Smooth muscle cell of the coronary artery (primary cell): ENCODE results near the gene PRPH. TPM values are rescaled to one million over a fixed set of nuclear protein-coding genes. Genes with fewer than 3 reads are reported as not detected.

ENCODE experiments used
- total RNA-seq: library from RNA; depleted of rRNA; stranded (reverse); fragments of >200 nt; gene quantifications from 2 replicates; pipeline ENCODE4 v1.2.3, GENCODE V29; 2014; ENCODE audit warnings: low replicate concordance

The PRPH gene
- 0.35 and 1.5 TPM in 2 replicates for total RNA-seq

DNA sequence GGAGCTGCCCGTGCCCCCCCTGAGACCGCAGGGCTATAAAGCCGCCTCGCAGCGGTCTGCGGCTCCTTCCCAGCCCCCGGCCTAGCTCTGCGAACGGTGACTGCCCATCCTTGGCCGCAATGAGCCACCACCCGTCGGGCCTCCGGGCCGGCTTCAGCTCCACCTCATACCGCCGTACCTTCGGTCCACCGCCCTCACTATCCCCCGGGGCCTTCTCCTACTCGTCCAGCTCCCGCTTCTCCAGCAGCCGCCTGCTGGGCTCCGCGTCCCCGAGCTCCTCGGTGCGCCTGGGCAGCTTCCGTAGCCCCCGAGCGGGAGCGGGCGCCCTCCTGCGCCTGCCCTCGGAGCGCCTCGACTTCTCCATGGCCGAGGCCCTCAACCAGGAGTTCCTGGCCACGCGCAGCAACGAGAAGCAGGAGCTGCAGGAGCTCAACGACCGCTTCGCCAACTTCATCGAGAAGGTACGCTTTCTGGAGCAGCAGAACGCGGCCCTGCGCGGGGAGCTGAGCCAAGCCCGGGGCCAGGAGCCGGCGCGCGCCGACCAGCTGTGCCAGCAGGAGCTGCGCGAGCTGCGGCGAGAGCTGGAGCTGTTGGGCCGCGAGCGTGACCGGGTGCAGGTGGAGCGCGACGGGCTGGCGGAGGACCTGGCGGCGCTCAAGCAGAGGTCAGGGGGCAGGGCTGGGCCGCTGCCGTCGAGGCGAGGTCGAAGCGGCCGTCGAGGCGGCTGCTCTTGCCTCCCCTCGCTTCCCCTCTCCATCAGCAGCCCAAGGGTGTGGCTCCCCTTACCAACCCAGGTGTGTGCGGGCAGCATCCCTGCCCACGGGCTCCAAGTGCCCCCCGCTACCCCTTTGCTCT, at the start of gene PRPH:
PRPH (plus strand) TSS at position 66 of the 855 bp plus-strand sequence; CDS start at position 120, 54 bp downstream.

DNA sequence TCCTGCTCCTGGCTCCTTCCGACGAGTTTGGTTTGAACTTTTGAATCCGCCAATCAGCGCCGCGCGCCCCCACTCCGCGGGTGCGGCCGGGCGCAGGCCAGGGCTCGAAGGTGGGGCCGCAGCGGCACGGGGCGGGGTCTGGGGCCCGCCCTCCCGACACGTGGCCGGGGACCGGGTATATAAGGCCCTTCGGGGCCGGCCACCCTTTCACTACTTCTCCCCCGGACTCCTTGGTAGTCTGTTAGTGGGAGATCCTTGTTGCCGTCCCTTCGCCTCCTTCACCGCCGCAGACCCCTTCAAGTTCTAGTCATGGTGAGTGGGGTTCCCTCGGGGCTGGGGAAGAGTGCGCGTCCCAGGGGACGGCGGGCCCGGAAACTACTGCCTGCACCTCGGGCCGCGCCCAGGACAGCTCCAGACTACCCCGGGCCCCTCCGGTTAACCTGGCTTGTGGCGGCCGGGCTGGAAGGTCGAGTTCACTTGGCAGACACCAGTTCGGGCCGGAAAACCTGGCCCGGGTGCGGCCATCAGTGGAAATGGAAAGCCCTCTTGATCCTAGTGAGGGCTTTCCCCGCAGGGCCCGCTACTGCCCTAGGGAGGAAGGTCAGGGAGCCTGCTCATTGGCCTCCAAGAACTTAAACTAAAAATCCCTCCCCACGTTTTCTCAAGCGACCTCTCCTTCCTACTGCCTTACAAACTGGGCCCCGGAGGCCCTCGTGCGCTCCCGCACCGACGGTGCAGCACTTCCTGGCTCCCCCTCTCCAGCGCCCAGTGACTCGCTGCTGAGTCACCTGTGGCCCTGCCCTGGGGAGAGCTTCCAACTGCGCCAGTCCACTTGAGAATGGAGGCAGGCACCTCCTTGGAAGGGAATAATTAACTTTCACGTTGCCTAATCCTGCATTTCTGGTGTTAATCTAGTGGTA, 29.8 kb upstream of the PRPH start, which contains the start of gene TUBA1C:
TUBA1C (plus strand) TSS at position 210 of the 920 bp plus-strand sequence; CDS start at position 310, 100 bp downstream.

GRCh38 chr12:49322708-49323523, 28.0 kb downstream of the PRPH start, which contains the start of gene TROAP:
TSS of gene TROAP (plus strand) at chr12:49323255. CDS start at chr12:49323609, 354 bp downstream.

DNA sequence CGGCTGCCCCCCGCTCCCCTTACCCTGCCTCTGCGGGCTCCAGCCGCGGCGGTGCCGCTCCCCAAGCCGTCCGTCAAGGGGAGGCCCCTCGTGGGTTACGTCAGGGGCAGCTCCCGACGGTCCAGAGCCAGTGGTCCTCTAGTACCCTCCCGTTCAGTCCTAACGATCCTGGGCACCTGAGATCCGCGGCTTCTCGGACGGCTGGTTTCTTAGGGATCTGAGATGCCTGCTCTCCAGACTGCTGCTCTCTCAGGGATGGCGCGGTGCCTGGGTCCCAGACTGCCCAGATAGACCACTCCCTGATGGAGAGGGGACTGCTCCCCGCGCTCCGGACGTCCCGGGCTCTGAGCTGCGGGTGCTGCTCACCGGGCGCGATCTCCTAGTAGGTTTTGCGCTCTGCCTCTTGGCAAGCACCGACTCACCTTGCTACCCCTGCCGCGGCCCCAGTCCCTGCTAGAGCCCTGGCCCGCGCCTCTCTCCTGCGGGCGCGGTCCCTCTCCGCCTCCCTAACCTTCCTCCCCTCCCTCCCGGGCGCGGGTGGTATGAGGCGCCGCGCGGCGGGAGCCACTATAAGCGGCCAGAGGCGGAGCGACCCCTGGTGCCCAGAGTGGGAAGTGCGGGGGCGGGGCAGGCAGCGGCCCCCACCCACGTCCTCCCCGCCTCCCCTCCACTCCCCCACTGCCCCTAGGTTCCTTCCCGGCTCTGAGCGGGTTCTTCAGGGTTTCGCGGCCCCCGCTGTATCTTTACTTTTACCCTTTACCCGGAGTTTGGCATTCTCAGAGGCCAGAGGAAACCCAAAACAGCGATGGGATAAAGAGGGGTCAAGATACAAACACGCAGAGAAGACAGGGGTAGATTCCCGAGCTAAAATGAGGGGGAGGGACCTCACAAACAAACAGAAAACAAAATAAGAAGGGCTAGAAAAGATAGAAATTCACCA, 42.0 kb downstream of the PRPH start, which contains the start of gene C1QL4:
C1QL4 (minus strand) TSS at position 544 of the 940 bp plus-strand sequence. CDS start 711 bp downstream, outside the sequence.

GRCh38 chr12:49346659-49347310, 51.8 kb downstream of the PRPH start, which contains the start of gene DNAJC22:
TSS of gene DNAJC22 (plus strand) at chr12:49346888. CDS start at chr12:49348873, 1,985 bp downstream.

Other genes starting within 250 kb of the PRPH start
- 17.6 and 19.0 TPM in 2 replicates for gene KMT2D, start 234.4 kb upstream of the PRPH start, total RNA-seq
- gene RHEBL1, start 225.2 kb upstream of the PRPH start, total RNA-seq, result 0.59 and 0.60 TPM in 2 replicates
- gene DHH, start 200.3 kb upstream of the PRPH start, total RNA-seq, result 0.08 TPM in 1 of 2 replicates, not detected in the other
- 47.4 and 52.5 TPM in 2 replicates for gene LMBR1L, start 184.3 kb upstream of the PRPH start, total RNA-seq
- gene TUBA1B, start 163.8 kb upstream of the PRPH start, total RNA-seq, result 873 and 1,458 TPM in 2 replicates
- gene TUBA1A, start 106.1 kb upstream of the PRPH start, total RNA-seq, result 464 and 1,003 TPM in 2 replicates
- gene TUBA1C, start 30.1 kb upstream of the PRPH start, total RNA-seq, result 104 and 205 TPM in 2 replicates
- gene TROAP, start 28.1 kb downstream of the PRPH start, total RNA-seq, result 0.12 and 6.1 TPM in 2 replicates
- 0.45 TPM in 1 of 2 replicates, not detected in the other for gene C1QL4, start 42.0 kb downstream of the PRPH start, total RNA-seq
- gene DNAJC22, start 51.7 kb downstream of the PRPH start, total RNA-seq, result under 0.01 and 5.9 TPM in 2 replicates
- 14.4 and 48.0 TPM in 2 replicates for gene SPATS2, start 72.3 kb downstream of the PRPH start, total RNA-seq
- 0.23 and 0.30 TPM in 2 replicates for gene KCNH3, start 243.9 kb downstream of the PRPH start, total RNA-seq